ENCODE measurements around the gene PRIM2. TPM values are rescaled to one million over a fixed set of nuclear protein-coding genes. Genes with fewer than 3 reads are reported as not detected.

Gene PRIM2
- polyA plus RNA-seq, 1 donor from 2014 or later = 10.0 TPM

DNA sequence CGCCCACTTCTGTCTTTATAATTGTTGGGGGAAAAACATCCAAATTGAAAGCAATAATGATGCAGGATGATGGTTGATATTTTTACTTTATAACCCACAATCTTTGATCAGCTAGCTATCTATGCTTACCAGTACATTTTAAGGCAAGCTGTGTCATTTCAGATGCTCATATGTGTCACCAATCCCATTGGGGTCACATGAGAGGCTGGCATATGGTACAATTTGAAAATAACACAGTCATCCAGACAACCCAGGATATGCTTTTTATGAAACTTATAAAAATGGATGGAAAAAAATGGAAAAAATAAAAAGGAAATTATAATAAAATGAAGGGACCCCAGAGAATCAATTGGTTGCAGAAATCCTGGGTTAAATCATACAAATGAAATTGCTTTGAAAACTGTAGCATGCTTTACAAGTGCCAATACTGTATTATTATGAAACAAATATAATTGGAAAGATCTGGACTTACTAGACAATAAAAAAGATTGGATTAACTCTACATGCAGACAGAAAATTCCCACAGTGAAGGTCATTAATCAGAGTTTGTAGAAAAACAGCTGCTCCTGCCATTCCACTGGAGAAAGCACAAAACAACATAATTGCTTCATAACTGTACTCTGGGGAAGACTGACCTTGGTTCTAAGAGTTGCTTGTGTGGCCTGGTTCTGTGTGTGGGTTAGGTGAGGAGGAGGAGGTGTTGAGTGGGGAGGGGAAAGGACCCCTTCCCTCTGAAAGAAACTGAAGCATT lies 13.3 kb upstream of the PRIM2 start:
- H3K9ac ChIP-seq (ENCODE audit: low read length) = no peak overlapping the region
- no peaks in the 10 kb centered on the region for H3K79me2 ChIP-seq (replicated peaks; ENCODE audit: insufficient read depth, low read length)
- no peak overlapping the region for H3K4me3 ChIP-seq (ENCODE audit: low read length)
- H3K36me3 ChIP-seq (ENCODE audit: insufficient read depth, low read length) = no peaks in the 10 kb centered on the region
- no peak overlapping the region for H3K27ac ChIP-seq (ENCODE audit: low read length)
- no peaks in the 10 kb centered on the region for H3F3A ChIP-seq (ENCODE audit: insufficient read depth, low read length, poor library complexity, severe bottlenecking)
- TF ChIP-seq RAD21 (conservative IDR thresholded peaks at IDR 0.05) (no peak), POLR2AphosphoS5 (IDR thresholded peaks at IDR 0.05) (no peak), EZH2 (IDR thresholded peaks at IDR 0.05; ENCODE audit: borderline replicate concordance, insufficient read depth, low read length, poor library complexity, severe bottlenecking) (no peak), SMC3 (conservative IDR thresholded peaks at IDR 0.05; ENCODE audit: poor library complexity) (no peak), EP300 (conservative IDR thresholded peaks at IDR 0.05; ENCODE audit: poor library complexity, severe bottlenecking) (no peak), TAF1 (IDR thresholded peaks at IDR 0.05; ENCODE audit: low read depth) (no peak), MXI1 (conservative IDR thresholded peaks at IDR 0.05; ENCODE audit: poor library complexity, severe bottlenecking) (no peak)
- TF ChIP-seq, protein P1, sequence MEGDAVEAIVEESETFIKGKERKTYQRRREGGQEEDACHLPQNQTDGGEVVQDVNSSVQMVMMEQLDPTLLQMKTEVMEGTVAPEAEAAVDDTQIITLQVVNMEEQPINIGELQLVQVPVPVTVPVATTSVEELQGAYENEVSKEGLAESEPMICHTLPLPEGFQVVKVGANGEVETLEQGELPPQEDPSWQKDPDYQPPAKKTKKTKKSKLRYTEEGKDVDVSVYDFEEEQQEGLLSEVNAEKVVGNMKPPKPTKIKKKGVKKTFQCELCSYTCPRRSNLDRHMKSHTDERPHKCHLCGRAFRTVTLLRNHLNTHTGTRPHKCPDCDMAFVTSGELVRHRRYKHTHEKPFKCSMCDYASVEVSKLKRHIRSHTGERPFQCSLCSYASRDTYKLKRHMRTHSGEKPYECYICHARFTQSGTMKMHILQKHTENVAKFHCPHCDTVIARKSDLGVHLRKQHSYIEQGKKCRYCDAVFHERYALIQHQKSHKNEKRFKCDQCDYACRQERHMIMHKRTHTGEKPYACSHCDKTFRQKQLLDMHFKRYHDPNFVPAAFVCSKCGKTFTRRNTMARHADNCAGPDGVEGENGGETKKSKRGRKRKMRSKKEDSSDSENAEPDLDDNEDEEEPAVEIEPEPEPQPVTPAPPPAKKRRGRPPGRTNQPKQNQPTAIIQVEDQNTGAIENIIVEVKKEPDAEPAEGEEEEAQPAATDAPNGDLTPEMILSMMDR (IDR thresholded peaks at IDR 0.05; ENCODE audit: poor library complexity, severe bottlenecking) = no peak
- TF ChIP-seq, protein P2, sequence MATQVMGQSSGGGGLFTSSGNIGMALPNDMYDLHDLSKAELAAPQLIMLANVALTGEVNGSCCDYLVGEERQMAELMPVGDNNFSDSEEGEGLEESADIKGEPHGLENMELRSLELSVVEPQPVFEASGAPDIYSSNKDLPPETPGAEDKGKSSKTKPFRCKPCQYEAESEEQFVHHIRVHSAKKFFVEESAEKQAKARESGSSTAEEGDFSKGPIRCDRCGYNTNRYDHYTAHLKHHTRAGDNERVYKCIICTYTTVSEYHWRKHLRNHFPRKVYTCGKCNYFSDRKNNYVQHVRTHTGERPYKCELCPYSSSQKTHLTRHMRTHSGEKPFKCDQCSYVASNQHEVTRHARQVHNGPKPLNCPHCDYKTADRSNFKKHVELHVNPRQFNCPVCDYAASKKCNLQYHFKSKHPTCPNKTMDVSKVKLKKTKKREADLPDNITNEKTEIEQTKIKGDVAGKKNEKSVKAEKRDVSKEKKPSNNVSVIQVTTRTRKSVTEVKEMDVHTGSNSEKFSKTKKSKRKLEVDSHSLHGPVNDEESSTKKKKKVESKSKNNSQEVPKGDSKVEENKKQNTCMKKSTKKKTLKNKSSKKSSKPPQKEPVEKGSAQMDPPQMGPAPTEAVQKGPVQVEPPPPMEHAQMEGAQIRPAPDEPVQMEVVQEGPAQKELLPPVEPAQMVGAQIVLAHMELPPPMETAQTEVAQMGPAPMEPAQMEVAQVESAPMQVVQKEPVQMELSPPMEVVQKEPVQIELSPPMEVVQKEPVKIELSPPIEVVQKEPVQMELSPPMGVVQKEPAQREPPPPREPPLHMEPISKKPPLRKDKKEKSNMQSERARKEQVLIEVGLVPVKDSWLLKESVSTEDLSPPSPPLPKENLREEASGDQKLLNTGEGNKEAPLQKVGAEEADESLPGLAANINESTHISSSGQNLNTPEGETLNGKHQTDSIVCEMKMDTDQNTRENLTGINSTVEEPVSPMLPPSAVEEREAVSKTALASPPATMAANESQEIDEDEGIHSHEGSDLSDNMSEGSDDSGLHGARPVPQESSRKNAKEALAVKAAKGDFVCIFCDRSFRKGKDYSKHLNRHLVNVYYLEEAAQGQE (IDR thresholded peaks at IDR 0.05; ENCODE audit: borderline replicate concordance) = no peak
- H3K4me2 ChIP-seq (ENCODE audit: low read length) = no peak overlapping the region
- H4K20me1 ChIP-seq (ENCODE audit: insufficient read depth) = no peaks in the 10 kb centered on the region
- H2AFZ ChIP-seq (ENCODE audit: low read depth, low read length) = no peak overlapping the region
- H3K27me3 ChIP-seq (ENCODE audit: insufficient read depth, low read depth, low read length) = no peaks in the 10 kb centered on the region
- H3K9me3 ChIP-seq (ENCODE audit: low read length) = no peaks in the 10 kb centered on the region
- H3K9me2 ChIP-seq (ENCODE audit: insufficient read depth, low read length) = no peaks in the 10 kb centered on the region

DNA sequence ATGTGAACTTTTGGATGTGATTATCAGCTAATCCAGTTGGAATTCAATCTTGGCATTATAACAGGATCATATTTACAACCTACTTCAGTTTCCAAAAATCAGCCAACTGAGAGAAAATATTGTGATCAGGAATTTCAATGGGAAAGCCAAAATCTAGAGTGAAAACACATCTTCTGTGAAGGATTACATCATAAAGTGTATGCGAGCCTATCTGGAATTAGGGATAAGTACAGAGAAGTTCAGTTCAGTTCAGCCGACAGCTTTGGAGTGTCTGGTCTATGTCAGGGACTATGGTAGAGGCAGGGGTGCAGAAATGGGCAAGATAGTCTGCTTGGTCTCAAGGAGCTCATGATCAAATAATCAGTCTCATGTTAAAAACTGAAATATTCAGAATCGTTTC lies 12.3 kb upstream of the PRIM2 start:
- no peaks in the 10 kb centered on the region for H3K27me3 ChIP-seq (ENCODE audit: insufficient read depth, low read depth, low read length)
- TF ChIP-seq, protein P1 (IDR thresholded peaks at IDR 0.05; ENCODE audit: poor library complexity, severe bottlenecking) = no peak
- TF ChIP-seq EP300 (conservative IDR thresholded peaks at IDR 0.05; ENCODE audit: poor library complexity, severe bottlenecking) (no peak), SMC3 (conservative IDR thresholded peaks at IDR 0.05; ENCODE audit: poor library complexity) (no peak), RAD21 (conservative IDR thresholded peaks at IDR 0.05) (no peak), MXI1 (conservative IDR thresholded peaks at IDR 0.05; ENCODE audit: poor library complexity, severe bottlenecking) (no peak), TAF1 (IDR thresholded peaks at IDR 0.05; ENCODE audit: low read depth) (no peak)
- no peaks in the 10 kb centered on the region for H3K9me3 ChIP-seq (ENCODE audit: low read length)
- no peaks in the 10 kb centered on the region for H3F3A ChIP-seq (ENCODE audit: insufficient read depth, low read length, poor library complexity, severe bottlenecking)
- H3K36me3 ChIP-seq (ENCODE audit: insufficient read depth, low read length) = no peaks in the 10 kb centered on the region
- no peak overlapping the region for H3K9ac ChIP-seq (ENCODE audit: low read length)
- no peak overlapping the region for H3K27ac ChIP-seq (ENCODE audit: low read length)
- no peaks in the 10 kb centered on the region for H3K79me2 ChIP-seq (replicated peaks; ENCODE audit: insufficient read depth, low read length)
- no peaks in the 10 kb centered on the region for H4K20me1 ChIP-seq (ENCODE audit: insufficient read depth)
- H2AFZ ChIP-seq (ENCODE audit: low read depth, low read length) = no peak overlapping the region
- no peak overlapping the region for H3K4me2 ChIP-seq (ENCODE audit: low read length)
- no peaks in the 10 kb centered on the region for H3K9me2 ChIP-seq (ENCODE audit: insufficient read depth, low read length)
- H3K4me3 ChIP-seq (ENCODE audit: low read length) = no peak overlapping the region

Data from neural cell (in vitro differentiated cells).